ENCODE measurements around the gene RPRM. TPM values are rescaled to one million over a fixed set of nuclear protein-coding genes. Genes with fewer than 3 reads are reported as not detected.

The RPRM gene
- total RNA-seq, 2 experiments from 2014 or later = not detected

DNA sequence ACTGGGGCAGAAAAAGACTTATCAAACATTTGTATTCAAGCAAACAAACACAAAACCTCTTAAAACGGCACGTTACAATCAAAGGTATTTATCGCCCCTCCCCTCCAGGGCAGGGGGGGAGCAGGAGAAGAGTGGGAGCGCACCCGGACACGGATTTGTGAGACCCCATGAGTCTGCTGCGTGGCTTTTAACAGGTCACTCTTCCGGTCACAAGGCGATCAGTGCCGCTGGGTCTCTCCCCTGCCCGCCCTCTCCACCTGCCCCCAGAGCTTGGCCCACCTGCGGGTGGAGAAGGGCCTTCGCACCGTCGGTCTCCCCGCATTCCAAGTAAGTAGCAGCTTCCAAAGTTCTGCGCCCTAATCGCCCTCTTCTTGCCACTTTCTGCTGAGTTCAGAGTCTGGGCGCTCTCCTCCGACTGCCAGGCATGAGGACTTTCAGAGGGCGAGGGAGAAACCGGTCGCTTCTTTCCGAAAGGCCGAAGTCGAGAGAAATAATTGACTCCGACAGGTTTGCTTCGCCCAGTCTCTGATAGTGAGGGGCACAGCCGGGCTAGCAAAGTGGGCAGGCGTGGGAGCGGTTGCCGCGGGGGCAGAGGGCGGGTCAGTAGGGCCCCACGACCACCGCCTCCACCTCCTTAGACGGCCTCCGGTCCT lies 800 bp downstream of the RPRM start:
- peak overlapping the region; percentile 52 for H3K4me3 Mint-ChIP-seq
- CTCF ChIA-PET = no interaction called here
- no peaks in the 10 kb centered on the region for H3K9me3 Mint-ChIP-seq
- H3K27me3 Mint-ChIP-seq (ENCODE audit: low read depth) = peaks cover 60% of the 10 kb centered on the region
- no peak overlapping the region for H3K27ac Mint-ChIP-seq
- H3K4me1 Mint-ChIP-seq (ENCODE audit: low read depth) = peaks cover 15% of the 10 kb centered on the region
- intact Hi-C loops (cut with micrococcal nuclease) = loop anchor here (1.0 kb wide), 5 partner anchors 42 to 1302 kb away; partner anchors contain the start of gene STAM2
- DNase-seq = no peak
- H3K36me3 Mint-ChIP-seq (ENCODE audit: low read depth) = no peaks in the 10 kb centered on the region

DNA sequence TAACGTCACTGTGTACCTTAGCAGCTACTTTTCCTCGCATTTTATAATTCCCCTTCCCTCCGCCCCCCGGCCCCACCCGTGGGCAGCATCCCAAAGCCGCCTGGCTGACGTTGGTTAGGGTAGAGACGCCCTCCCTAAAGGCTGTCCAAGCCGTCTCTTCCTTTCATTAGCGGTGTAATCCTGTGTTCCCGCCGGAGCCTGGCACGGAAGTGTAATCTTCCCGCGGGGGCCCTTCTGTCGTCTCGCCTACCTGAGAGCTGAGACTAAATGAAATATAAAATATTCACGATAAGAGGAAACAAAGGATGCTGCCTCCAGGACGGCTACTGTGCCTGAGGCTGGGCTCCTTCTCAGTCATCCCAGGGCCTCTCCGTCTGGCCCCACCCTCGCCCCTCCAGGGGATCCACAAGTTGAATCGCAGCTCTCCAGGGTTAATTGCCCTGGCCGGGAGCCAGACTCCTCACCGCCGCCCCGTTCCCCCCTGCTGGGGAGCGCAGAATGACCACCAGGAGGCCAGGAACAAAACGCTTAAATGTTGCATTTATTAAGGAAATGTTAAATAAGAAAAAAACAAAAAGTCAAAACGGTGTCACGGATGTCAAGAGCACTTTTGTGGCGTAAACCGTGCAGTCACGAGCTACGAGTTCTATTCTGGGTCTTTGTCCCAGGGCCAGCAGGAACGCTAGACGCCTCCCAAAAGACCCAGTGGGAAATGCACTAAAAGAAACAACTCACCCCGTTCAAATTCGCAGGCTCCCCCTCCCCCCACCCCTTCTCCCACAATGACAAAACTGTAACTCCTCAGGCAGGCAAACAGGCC lies 1.5 kb downstream of the RPRM start:
- no peaks in the 10 kb centered on the region for H3K9me3 Mint-ChIP-seq
- peaks cover 15% of the 10 kb centered on the region for H3K4me1 Mint-ChIP-seq (ENCODE audit: low read depth)
- H3K27ac Mint-ChIP-seq = no peak overlapping the region
- H3K27me3 Mint-ChIP-seq (ENCODE audit: low read depth) = peaks cover 59% of the 10 kb centered on the region
- no peak overlapping the region for H3K4me3 Mint-ChIP-seq
- intact Hi-C loops (cut with micrococcal nuclease) = no loop called here
- no peaks in the 10 kb centered on the region for H3K36me3 Mint-ChIP-seq (ENCODE audit: low read depth)
- DNase-seq = no peak
- CTCF ChIA-PET = no interaction called here

DNA sequence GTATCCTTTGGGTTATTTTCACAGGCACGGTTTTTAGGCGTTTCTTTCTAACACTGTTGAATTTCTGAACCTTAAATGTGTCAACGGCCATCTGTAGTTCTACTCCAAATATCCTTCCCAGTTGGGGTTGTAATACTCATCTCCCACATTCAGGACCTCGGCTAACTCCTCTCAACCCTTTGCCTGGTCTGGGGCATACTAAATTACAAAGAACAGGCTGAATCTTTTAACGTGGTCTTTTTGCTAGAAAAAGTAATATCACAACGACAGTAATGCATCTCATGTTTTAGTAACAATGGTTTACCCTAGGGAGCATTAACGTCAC lies 2.1 kb downstream of the RPRM start:
- intact Hi-C loops (cut with micrococcal nuclease) = no loop called here
- H3K9me3 Mint-ChIP-seq = no peaks in the 10 kb centered on the region
- CTCF ChIA-PET = no interaction called here
- H3K4me3 Mint-ChIP-seq = no peak overlapping the region
- peaks cover 15% of the 10 kb centered on the region for H3K4me1 Mint-ChIP-seq (ENCODE audit: low read depth)
- H3K27me3 Mint-ChIP-seq (ENCODE audit: low read depth) = peaks cover 58% of the 10 kb centered on the region
- no peak overlapping the region for H3K27ac Mint-ChIP-seq
- no peak for DNase-seq
- no peaks in the 10 kb centered on the region for H3K36me3 Mint-ChIP-seq (ENCODE audit: low read depth)

DNA sequence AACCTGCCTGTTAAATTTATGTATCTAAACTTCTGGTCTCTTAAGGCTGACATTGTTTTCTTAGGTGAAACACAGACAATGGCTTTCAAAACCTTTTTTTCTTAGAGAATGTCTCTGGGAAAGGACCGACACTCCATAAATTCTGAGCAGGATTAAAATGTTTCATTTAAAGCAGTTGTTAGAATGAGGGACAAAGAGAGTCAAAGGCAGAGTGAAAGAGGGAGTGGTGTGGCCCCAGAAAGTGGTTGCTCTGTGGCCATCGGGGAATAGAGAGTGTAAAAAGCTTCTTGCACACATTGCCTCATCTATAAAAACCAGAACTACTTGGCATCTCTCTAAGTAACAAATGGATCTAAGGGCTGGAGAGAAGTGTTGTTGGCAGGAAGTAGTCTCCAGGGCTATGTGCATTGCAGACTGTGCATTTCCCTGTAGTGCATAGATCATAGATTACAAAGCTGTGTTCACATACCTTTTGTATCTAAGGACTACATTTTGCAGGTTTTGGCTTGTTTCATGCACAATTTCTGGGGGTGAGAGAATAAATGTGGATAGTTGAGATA lies 3.6 kb downstream of the RPRM start:
- Mint-ChIP-seq H3K9me3 (no peaks in the 10 kb centered on the region), H3K4me3 (no peak overlapping the region), H3K36me3 (ENCODE audit: low read depth) (no peaks in the 10 kb centered on the region), H3K27me3 (ENCODE audit: low read depth) (peaks cover 52% of the 10 kb centered on the region), H3K4me1 (ENCODE audit: low read depth) (peaks cover 15% of the 10 kb centered on the region), H3K27ac (no peak overlapping the region)
- intact Hi-C loops (cut with micrococcal nuclease) = no loop called here
- CTCF ChIA-PET = no interaction called here
- DNase-seq = no peak

DNA sequence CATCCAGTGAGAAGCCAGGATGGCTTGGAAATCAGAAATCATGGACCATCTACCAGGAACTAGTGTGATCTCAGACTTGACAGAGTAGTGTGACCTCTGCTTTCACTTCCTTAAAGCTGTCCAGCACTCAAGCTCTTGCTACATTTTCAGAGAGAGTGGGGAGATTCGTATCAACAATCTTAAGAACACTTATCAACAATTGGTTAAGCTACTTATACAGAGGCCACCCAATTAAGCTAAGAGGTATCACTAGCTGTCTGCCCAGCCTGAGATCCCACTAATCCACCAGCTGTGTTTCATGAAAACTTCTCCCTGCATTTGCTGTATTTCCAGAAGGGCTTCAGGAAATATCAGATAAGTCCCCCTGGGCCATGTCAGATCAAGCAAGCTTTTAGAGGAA lies 4.2 kb downstream of the RPRM start:
- H3K27me3 Mint-ChIP-seq (ENCODE audit: low read depth) = peaks cover 47% of the 10 kb centered on the region
- CTCF ChIA-PET = no interaction called here
- no peak overlapping the region for H3K27ac Mint-ChIP-seq
- intact Hi-C loops (cut with micrococcal nuclease) = no loop called here
- H3K4me1 Mint-ChIP-seq (ENCODE audit: low read depth) = peaks cover 15% of the 10 kb centered on the region
- no peak overlapping the region for H3K4me3 Mint-ChIP-seq
- H3K9me3 Mint-ChIP-seq = no peaks in the 10 kb centered on the region
- no peak for DNase-seq
- H3K36me3 Mint-ChIP-seq (ENCODE audit: low read depth) = no peaks in the 10 kb centered on the region

DNA sequence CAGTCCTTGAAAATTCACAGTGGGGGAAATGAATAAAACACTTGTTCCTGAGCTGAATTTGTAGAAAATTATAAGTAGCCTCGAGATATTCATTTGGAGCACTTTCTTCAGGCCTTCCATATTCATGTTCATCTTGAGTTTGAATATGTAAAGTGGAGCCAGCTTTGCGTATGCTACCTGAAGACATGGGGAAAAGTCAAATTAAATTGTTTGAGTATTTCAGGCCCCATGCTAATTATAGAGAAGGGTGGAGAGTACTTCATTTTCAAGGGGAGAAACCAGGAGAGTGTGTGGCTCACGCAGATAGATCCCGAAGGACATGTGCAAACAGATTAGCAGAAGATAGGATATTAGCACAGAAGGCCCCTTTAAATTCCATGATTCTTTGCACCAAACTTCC lies 7.7 kb downstream of the RPRM start:
- no peak overlapping the region for H3K4me3 Mint-ChIP-seq
- DNase-seq = no peak
- H3K36me3 Mint-ChIP-seq (ENCODE audit: low read depth) = no peaks in the 10 kb centered on the region
- intact Hi-C loops (cut with micrococcal nuclease) = no loop called here
- H3K9me3 Mint-ChIP-seq = no peaks in the 10 kb centered on the region
- H3K27me3 Mint-ChIP-seq (ENCODE audit: low read depth) = peaks cover 29% of the 10 kb centered on the region
- CTCF ChIA-PET = interaction anchor here (0.8 to 1.1 kb wide), 2 partner anchors 8 to 1475 kb away, joined by 3 read pairs; no protein-coding TSS in a partner anchor
- no peak overlapping the region for H3K27ac Mint-ChIP-seq
- no peaks in the 10 kb centered on the region for H3K4me1 Mint-ChIP-seq (ENCODE audit: low read depth)

DNA sequence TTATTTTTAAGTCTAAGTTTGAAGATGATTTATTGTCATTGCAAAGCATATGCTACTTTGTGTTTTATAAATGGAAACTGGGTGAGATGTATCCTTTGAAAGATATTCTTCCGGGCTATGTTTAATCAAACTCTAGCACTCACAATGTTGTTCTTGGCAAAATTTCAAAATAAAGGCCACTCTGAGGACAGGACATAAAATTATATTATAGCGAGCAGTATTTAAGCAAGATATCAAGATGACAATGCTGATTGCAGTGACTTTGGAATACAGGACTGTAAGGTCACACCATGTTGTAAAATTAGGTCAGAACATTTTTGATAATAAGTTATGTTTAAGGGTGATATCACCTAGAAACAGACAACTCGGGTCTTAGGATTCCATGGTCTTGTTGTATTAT lies 14.2 kb downstream of the RPRM start:
- no peaks in the 10 kb centered on the region for H3K4me1 Mint-ChIP-seq (ENCODE audit: low read depth)
- DNase-seq = no peak
- no peaks in the 10 kb centered on the region for H3K36me3 Mint-ChIP-seq (ENCODE audit: low read depth)
- H3K27ac Mint-ChIP-seq = no peak overlapping the region
- CTCF ChIA-PET = no interaction called here
- H3K27me3 Mint-ChIP-seq (ENCODE audit: low read depth) = peaks cover 36% of the 10 kb centered on the region
- H3K9me3 Mint-ChIP-seq = no peaks in the 10 kb centered on the region
- intact Hi-C loops (cut with micrococcal nuclease) = no loop called here
- H3K4me3 Mint-ChIP-seq = no peak overlapping the region

DNA sequence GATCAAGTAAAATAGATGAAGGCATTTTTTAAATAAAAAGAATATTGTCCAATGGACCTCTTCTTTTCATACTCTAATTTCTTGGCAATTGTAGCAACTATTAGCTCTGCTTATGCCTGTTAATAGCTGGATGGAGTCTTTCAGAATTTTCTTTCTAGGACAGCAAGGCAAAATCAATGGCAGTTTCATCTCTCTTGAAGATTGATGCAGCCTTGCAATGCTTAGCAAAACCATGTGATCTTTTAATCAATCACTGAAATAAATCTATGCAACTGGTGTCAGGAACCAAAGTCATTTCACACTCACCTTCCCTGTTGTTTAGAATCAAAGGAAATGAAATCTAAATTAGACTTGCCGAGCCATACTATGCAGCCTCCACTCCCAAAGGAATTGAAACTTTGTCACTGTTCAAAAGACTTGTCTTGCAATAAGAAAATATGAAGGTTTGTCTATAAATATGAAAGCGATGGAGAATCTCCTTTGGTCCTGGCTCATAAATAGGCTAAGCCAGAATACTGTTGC lies 16.2 kb downstream of the RPRM start:
- H3K27me3 Mint-ChIP-seq (ENCODE audit: low read depth) = peaks cover 41% of the 10 kb centered on the region
- H3K9me3 Mint-ChIP-seq = no peaks in the 10 kb centered on the region
- intact Hi-C loops (cut with micrococcal nuclease) = no loop called here
- CTCF ChIA-PET = interaction anchor here (1.0 kb wide), 1 partner anchor 17 kb away, joined by 3 read pairs; no protein-coding TSS in a partner anchor
- no peak overlapping the region for H3K4me3 Mint-ChIP-seq
- no peaks in the 10 kb centered on the region for H3K36me3 Mint-ChIP-seq (ENCODE audit: low read depth)
- no peak for DNase-seq
- no peaks in the 10 kb centered on the region for H3K4me1 Mint-ChIP-seq (ENCODE audit: low read depth)
- H3K27ac Mint-ChIP-seq = no peak overlapping the region

DNA sequence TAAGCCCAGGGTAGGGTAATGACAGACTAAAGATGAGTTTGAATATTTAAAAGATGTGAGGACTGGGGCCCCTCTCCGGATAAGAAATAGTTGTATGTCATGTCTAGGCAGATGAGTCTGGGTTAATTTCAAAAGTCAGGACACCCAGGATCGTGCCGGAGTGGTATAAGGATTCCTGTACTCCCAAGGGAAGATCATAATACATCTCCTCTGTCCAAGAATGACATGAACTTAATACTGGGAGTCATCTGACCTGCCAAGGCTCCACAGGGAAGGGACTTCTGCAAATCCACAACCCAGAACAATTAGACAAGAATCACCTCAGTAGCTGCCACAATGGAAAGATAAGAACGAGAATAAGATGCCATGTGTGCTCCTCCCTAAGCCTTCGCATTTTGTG lies 17.1 kb downstream of the RPRM start:
- peaks cover 41% of the 10 kb centered on the region for H3K27me3 Mint-ChIP-seq (ENCODE audit: low read depth)
- H3K36me3 Mint-ChIP-seq (ENCODE audit: low read depth) = no peaks in the 10 kb centered on the region
- intact Hi-C loops (cut with micrococcal nuclease) = no loop called here
- H3K9me3 Mint-ChIP-seq = no peaks in the 10 kb centered on the region
- no peak overlapping the region for H3K27ac Mint-ChIP-seq
- CTCF ChIA-PET = no interaction called here
- no peak for DNase-seq
- H3K4me3 Mint-ChIP-seq = no peak overlapping the region
- H3K4me1 Mint-ChIP-seq (ENCODE audit: low read depth) = no peaks in the 10 kb centered on the region

DNA sequence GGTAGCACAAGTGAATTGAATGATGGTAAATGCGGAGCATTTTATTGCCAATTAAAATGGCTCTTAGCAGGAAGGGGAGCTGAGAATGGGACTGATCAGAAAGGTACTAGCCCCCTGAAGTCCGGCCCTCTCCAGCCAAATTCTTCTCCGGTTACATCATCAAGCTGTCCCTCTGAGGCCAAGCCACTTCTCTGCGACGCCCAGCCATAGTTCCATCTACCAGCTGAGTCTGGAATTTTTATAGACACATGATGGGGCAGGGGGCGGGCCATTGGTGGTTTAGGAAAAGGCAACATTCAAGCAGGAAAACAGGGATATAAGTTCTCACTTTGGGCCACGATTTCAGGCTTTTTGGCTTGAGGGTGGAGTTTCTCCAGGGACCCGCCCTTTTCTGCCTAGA lies 22.7 kb downstream of the RPRM start:
- intact Hi-C loops (cut with micrococcal nuclease) = no loop called here
- CTCF ChIA-PET = no interaction called here
- no peaks in the 10 kb centered on the region for H3K36me3 Mint-ChIP-seq (ENCODE audit: low read depth)
- H3K9me3 Mint-ChIP-seq = no peaks in the 10 kb centered on the region
- H3K27me3 Mint-ChIP-seq (ENCODE audit: low read depth) = peaks cover 14% of the 10 kb centered on the region
- H3K4me1 Mint-ChIP-seq (ENCODE audit: low read depth) = no peaks in the 10 kb centered on the region
- H3K27ac Mint-ChIP-seq = no peak overlapping the region
- H3K4me3 Mint-ChIP-seq = no peak overlapping the region
- no peak for DNase-seq

DNA sequence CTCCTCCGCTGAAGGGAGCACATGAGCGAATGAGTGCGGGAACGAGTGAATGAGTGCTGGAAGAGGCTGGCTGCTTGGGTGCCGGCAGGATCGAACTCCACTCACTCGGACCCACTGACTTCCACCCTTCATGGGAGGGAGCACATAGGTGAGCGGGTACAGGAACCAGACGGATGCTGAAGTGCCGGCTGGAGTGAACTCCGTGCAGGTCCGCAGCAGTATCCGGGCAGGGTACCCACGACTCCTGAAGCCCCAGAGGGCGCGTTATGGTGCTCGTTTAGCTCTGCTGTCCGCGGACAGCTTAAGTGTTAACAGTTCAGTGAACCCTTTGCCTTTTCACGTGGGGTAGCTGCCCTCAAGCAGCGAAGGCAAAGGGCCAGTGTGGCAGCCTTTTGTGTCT lies 23.2 kb downstream of the RPRM start:
- no peaks in the 10 kb centered on the region for H3K4me1 Mint-ChIP-seq (ENCODE audit: low read depth)
- no peak overlapping the region for H3K27ac Mint-ChIP-seq
- no peaks in the 10 kb centered on the region for H3K9me3 Mint-ChIP-seq
- no peaks in the 10 kb centered on the region for H3K36me3 Mint-ChIP-seq (ENCODE audit: low read depth)
- no peak overlapping the region for H3K4me3 Mint-ChIP-seq
- no peak for DNase-seq
- H3K27me3 Mint-ChIP-seq (ENCODE audit: low read depth) = peaks cover 14% of the 10 kb centered on the region
- intact Hi-C loops (cut with micrococcal nuclease) = no loop called here
- CTCF ChIA-PET = no interaction called here

DNA sequence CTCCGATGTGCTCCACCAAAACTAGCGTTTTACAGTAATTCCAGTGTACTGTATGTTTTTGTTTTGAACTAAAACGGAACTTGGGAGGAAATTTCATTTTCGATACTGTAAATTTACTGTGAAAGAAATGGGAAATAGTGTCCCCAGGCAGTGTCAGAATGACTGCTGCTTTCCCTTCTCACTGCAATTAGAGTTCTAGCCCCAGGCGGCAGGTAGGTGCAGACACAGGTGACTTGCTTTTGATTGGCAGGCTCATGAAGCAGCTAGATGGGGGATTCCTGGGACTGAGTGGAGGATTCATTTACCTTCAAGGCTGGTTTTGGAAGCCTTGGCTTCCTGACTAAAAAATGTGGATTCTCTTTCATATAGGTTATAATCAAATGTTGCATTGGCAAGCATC lies 27.0 kb downstream of the RPRM start:
- Mint-ChIP-seq H3K4me1 (ENCODE audit: low read depth) (no peaks in the 10 kb centered on the region), H3K9me3 (no peaks in the 10 kb centered on the region), H3K4me3 (no peak overlapping the region), H3K36me3 (ENCODE audit: low read depth) (no peaks in the 10 kb centered on the region), H3K27me3 (ENCODE audit: low read depth) (no peaks in the 10 kb centered on the region), H3K27ac (no peak overlapping the region)
- intact Hi-C loops (cut with micrococcal nuclease) = no loop called here
- CTCF ChIA-PET = interaction anchor here (0.5 kb wide), 1 partner anchor 44 kb away, joined by 3 read pairs; no protein-coding TSS in a partner anchor
- DNase-seq = no peak

DNA sequence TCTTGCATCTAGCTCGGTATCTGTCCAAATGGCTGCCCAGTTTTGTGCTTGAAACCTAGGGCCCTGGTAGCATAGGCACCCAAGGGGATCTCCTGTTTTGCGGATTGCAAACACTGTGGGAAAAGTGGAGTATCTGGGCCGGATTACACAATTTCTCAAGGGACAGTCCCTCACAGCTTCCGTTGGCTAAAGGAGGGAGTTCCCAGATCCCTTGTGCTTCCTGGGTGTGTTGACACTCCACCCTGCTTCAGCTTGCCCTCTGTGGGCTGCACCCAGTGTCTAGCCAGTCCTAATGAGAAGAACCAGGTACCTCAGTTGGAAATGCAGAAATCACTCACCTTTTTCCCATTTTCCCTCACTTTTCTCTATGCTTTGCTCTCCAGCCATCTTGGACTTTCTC lies 35.5 kb downstream of the RPRM start:
- H3K36me3 Mint-ChIP-seq (ENCODE audit: low read depth) = peaks cover 1% of the 10 kb centered on the region
- intact Hi-C loops (cut with micrococcal nuclease) = no loop called here
- no peak for DNase-seq
- peaks cover 13% of the 10 kb centered on the region for H3K9me3 Mint-ChIP-seq
- no peak overlapping the region for H3K4me3 Mint-ChIP-seq
- no peaks in the 10 kb centered on the region for H3K4me1 Mint-ChIP-seq (ENCODE audit: low read depth)
- no peak overlapping the region for H3K27ac Mint-ChIP-seq
- H3K27me3 Mint-ChIP-seq (ENCODE audit: low read depth) = peaks cover 3% of the 10 kb centered on the region
- CTCF ChIA-PET = no interaction called here
